Stimulated activated CD8-positive, alpha-beta memory T cell treated with anti-CD3 and anti-CD28 coated beads, Interleukin-2, amount 100 ng/mL, for 1 hour (primary cell): ENCODE data around the gene MACF1.

Experiments used
- DNase-seq, 2 donors: peaks; one replicate each; pipeline ENCODE4 v3.0.0-alpha.2; 2020; ENCODE audit warnings: low read depth in 2 of 2

The MACF1 gene

DNA sequence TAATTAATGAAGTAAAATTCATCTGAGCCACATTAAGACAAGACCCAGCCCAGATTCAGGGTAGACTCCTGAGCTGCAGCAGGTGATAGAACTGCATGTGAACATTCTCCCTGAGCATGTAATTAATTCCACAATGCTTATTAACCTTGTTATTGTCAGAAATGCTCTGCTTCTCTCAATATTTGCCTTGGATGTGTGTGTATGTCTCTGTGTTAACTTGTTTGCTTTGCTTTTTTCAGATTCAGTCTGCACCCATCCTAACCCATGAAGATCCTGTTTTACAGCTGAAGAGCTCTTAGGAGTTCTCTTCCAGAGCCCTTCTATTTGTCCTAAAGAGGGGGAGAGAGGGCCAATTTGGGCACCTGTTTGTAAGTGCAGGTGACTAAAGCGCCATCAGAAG lies 143.8 kb downstream of the MACF1 start:
- DNase-seq: no peak

DNA sequence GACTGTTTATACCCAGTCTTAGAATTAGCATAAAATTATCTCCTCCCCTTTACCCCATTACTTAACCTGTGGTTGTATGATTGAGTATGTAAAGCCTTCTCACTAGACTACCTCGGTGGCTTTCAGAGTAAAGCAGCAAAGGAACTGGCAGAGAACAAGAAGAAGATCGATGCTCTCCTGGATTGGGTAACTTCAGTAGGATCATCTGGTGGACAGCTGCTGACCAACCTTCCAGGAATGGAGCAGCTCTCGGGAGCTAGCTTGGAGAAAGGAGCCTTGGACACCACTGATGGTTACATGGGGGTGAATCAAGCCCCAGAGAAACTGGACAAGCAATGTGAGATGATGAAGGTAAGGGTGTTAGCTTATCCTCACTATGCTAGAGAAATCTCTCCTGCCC lies 148.4 kb downstream of the MACF1 start:
- DNase-seq: no peak

DNA sequence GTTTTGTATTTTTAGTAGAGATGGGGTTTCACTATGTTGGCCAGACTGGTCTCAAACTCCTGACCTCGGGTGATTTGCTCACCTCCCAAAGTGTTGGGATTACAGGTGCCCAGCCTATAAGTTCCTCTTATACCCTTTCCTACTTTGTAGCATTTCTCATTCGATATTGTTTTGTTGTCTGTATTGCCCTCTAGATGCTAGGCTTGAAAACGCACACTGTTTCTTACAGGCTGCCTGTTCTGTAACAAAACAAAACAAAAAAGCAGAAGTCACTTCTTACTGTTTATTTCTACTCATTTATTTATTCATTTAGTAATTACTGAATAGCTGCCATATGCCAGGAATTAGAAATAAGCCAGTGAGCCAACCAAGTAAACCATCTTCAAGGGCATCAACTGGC lies 150.1 kb downstream of the MACF1 start:
- DNase-seq: no peak

DNA sequence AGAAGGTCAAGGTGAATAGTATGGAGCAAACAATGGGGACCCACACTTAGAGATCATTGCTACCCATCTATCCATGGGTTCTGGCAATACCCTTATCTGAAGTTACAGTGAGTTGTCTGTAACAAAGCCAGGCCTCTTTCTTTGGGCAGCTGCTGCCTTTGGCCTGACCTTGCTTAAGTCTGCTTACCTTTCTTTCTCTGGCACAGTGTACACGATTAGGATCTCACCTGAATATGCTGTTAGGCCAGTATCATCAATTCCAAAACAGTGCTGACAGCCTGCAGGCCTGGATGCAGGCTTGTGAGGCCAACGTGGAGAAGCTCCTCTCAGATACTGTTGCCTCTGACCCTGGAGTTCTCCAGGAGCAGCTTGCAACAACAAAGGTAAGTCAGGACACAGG lies 154.0 kb downstream of the MACF1 start:
- no peak for DNase-seq

DNA sequence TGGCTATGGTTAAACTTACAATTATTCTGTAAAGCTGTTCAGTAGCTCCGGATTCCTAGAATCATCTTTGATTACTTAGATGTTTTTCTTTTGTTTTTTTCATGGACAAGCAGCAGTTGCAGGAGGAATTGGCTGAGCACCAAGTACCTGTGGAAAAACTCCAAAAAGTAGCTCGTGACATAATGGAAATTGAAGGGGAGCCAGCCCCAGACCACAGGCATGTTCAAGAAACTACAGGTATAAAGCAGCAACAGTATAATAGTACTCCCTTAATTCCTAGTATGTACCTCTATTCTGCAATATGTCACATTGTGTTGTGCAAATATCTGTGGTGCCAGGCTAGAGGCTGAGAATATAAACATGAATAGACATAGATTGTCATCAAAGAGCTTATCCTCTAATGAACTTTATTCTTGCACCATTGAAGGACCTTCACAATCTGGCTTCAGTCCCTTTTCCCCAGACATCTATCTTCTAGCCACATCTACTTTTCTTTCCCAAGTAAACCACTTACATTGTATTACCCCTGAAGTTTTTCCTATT lies 154.6 kb downstream of the MACF1 start:
- no peak for DNase-seq

DNA sequence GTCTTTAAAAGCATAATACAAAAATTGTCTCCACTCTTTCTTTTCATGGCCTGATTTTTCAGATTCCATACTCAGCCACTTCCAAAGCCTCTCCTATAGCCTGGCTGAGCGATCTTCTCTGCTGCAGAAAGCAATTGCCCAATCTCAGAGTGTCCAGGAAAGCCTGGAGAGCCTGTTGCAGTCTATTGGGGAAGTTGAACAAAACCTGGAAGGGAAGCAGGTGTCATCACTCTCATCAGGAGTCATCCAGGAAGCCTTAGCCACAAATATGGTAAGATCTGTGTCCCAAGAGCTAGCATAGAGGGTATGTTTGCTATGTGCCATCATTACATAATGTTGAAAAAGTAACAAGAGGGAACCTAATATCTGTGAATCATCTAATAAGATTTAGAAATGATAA lies 156.2 kb downstream of the MACF1 start:
- no peak for DNase-seq

DNA sequence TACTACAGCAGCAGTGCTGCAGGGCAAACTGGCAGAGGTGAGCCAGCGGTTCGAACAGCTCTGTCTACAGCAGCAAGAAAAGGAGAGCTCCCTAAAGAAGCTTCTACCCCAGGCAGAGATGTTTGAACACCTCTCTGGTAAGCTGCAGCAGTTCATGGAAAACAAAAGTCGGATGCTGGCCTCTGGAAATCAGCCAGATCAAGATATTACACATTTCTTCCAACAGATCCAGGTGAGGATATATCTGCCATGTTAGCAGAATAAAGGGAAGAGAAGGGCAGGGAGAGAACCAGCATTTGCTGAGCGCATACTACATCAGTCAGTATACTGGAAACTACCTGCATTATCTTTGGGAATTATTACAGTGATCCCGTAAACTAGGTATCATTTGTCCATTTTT lies 157.0 kb downstream of the MACF1 start:
- DNase-seq: no peak

DNA sequence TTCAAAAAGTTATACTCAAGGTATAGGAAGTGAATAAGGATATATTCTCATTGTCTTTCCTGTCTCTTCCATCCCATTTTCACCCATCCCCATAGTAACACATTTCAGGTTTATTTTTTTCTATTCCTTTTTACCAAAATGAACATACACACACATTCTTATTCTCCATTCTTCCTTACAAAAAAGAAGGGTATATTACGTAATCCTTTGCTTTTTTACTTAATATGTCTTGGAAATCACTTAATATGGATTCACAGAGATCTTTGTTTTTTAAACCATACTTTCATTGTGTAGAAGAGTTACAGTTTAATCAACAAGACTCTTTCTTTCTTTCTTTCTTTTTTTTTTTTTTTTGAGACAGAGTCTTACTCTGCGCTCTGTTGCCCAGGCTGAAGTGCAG lies 158.8 kb downstream of the MACF1 start:
- no peak for DNase-seq

DNA sequence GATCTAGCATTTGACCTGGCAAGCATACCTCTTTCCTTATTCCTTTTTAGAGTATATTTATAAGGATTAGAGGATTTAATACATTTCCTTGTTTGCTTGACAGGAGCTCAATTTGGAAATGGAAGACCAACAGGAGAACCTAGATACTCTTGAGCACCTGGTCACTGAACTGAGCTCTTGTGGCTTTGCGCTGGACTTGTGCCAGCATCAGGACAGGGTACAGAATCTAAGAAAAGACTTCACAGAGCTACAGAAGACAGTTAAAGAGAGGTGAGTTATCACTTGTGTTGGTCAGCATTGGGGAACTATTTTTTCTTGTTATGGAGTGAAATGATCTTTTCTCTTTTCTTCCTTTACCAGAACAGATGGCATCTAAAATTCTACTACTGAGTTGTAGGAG lies 163.6 kb downstream of the MACF1 start:
- DNase-seq: no peak

DNA sequence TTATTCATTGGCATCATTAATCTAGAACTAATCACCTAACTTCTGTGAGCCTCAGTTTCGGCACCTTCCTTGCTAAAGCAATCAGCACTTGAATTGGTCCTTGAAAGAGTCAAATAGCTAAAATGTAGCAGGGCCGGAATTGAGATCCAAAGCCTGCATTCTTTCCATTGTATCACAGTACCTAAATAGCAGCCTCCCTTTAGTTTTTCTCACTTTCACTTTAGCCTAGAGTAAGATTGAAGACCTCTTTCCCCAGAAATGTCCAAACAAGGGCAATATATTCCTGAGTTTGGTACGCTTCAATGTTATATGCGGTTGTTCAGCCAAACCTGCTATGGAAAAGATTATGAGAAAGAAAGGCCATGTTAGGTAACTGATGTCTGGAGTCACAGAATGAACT lies 165.1 kb downstream of the MACF1 start:
- DNase-seq: no peak

DNA sequence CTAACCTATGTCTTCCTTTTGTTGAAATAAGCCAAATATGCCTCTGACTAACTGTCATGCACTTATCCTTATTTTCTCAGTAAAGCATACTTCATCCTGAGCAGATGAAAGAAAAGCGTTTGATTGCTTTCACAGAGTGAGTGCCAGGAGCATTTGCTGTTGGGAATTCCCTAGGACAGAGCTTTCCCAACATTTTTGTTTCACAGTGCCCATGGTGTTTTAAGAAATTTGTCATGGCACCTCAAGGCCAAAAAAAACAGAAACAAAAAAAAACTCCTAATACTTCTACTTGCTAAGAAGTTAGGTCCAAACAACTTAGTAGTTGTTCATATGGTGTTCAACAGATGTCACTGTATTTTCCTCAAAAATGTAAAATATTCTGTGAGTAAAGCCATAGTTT lies 166.1 kb downstream of the MACF1 start:
- DNase-seq: no peak

DNA sequence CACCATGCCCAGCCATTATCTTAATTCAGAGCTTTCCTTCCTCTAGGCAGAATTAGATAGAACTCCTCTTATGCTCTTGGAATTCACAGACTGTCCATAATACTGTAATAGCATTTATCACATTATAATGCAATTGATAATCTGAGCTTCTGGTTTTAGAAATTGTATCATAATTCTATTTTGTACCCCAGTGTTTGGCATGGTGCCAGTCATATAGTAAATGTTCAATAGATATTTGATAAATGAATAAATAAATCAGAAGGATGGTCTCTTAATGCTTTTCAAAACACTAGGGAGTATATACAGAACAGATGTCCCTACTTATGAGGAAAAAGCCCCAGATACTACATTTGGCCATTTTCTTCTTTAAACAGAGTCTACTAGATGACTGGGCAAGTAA lies 167.6 kb downstream of the MACF1 start:
- no peak for DNase-seq

DNA sequence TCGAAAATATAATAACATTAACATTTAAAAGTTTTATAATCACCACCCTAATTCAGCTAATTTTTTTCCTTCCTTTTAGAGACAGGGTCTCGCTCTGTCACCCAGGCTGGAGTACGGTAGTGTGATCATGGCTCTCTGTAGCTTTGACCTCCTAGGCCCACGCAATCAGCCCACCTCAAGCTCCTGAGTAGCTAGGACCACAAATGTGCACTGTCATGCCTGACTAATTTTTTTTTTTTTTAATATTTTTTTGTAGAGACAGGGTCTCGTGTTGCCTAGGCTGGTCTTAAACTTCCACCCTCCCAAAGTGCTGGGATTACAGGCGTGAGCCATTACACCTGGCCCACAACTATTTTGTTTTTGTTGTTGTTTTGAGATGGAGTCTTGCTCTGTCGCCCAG lies 172.2 kb downstream of the MACF1 start:
- no peak for DNase-seq

DNA sequence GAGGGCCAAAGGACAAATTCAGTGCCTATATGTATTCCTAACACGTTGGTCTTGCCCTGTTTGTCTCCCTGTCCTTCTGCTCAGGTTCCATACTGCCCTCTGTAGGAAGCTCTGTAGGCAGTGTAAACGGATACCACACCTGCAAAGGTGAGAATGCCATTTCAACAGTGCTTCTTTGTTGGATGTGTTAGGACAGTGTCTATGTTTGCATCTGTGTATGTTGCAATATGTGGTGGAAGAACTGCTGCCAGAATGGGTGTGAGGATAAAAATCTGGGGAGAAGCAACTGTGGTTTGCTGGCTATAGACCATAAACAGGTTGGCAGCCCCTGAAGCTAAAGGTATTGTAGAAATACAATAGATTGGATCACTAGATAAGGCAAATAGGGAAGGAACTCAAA lies 173.9 kb downstream of the MACF1 start:
- DNase-seq: no peak

DNA sequence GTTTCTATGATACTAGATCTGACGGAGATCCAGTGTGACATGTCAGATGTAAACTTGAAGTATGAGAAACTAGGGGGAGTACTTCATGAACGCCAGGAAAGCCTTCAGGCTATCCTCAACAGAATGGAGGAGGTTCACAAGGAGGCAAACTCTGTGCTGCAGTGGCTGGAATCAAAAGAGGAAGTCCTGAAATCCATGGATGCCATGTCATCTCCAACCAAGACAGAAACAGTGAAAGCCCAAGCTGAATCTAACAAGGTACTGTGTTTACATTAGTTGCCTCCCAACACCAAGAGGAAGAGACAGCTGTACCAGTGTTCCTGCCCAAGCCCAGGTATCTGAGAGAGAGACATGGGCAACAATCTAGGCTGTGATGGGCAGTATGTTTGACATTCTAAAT lies 174.7 kb downstream of the MACF1 start:
- DNase-seq: no peak

DNA sequence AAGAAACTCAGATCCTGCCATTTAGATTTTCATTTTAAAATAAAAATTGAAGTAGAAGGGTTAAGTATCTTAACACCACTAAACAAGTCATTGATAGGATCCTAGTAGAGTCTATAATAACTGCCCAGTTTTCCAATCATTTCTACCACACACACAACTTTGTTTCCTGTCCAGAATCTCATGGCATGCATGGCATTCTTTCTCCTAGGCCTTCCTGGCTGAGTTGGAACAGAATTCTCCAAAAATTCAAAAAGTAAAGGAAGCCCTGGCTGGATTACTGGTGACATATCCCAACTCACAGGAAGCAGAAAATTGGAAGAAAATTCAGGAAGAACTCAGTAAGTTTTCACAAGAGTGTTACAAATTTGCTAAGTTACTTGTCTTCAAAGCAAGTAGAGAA lies 175.5 kb downstream of the MACF1 start:
- DNase-seq: no peak

DNA sequence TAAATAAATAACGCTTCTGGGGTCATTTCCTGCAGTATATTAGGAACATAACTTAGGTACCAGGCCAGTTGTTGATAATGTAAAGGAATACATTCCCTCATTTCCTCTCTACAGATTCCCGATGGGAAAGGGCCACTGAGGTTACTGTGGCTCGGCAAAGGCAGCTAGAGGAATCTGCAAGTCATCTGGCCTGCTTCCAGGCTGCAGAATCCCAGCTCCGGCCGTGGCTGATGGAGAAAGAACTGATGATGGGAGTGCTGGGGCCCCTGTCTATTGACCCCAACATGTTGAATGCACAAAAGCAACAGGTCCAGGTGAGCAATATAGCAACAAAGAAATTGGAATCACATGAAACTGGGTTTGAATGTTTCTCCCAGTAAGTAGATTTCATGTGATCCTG lies 177.3 kb downstream of the MACF1 start:
- no peak for DNase-seq

DNA sequence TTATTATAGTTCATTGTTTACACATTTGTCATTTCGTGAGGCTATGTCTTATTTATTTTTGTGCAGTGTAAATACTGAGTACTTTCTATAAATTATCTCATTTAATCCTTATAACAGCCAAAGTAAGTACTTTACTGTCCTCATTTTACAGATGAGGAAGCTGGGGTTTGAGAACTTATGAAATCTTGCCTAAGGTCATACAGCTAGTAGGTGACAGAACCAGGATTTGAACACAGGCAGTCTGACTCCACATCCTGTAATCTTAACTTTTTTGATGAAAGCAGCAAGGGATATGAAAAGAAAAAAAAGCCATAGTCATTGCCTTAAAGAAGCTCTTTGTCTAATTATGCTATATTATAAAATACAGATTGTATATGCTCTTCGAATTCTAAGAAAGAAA lies 179.8 kb downstream of the MACF1 start:
- no peak for DNase-seq

DNA sequence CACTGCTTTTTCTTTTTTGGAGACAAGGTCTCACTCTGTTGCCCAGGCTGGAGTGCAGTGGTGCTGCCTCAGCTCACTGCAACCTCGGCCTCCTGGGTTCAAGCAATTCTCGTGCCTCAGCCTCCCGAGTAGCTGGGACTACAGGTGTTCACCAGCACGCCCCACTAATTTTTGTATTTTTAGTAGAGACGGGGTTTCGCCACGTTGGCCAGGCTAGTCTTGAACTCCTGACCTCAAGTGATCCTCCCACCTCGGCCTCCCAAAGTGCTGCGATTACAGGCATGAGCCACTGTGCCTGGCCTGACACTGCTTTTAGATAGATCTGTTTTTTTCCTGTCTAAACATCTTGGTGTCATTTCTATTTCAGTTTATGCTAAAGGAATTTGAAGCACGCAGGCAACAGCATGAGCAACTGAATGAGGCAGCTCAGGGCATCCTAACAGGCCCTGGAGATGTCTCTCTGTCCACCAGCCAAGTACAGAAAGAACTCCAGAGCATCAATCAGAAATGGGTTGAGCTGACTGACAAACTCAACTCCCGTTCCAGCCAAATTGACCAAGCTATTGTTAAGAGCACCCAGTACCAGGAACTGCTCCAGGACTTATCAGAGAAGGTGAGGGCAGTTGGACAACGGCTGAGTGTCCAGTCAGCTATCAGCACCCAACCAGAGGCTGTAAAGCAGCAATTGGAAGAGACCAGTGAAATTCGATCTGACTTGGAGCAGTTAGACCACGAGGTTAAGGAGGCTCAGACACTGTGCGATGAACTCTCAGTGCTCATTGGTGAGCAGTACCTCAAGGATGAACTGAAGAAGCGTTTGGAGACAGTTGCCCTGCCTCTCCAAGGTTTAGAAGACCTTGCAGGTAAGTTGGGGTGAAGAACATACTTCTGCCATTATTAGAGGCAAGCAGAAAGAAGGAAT lies 180.8 kb downstream of the MACF1 start:
- DNase-seq: no peak

DNA sequence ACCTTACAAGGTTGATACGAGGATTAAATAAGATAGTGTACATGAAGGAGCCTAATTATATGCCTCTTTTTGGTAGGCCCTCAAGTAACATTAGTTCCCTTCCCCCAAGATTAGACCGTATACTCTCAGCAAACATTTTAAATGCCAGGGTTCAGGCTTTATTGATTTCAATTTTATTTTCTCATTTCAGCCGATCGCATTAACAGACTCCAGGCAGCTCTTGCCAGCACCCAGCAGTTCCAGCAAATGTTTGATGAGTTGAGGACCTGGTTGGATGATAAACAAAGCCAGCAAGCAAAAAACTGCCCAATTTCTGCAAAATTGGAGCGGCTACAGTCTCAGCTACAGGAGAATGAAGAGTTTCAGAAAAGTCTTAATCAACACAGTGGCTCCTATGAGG lies 182.5 kb downstream of the MACF1 start:
- no peak for DNase-seq

DNA sequence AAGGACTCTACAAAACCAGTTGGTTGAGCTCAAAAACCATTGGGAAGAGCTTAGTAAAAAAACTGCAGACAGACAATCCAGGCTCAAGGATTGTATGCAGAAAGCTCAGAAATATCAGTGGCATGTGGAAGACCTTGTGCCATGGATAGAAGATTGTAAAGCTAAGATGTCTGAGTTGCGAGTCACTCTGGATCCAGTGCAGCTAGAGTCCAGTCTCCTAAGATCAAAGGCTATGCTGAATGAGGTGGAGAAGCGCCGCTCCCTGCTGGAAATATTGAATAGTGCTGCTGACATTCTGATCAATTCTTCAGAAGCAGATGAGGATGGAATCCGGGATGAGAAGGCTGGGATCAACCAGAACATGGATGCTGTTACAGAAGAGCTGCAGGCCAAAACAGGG lies 183.0 kb downstream of the MACF1 start:
- DNase-seq: no peak

DNA sequence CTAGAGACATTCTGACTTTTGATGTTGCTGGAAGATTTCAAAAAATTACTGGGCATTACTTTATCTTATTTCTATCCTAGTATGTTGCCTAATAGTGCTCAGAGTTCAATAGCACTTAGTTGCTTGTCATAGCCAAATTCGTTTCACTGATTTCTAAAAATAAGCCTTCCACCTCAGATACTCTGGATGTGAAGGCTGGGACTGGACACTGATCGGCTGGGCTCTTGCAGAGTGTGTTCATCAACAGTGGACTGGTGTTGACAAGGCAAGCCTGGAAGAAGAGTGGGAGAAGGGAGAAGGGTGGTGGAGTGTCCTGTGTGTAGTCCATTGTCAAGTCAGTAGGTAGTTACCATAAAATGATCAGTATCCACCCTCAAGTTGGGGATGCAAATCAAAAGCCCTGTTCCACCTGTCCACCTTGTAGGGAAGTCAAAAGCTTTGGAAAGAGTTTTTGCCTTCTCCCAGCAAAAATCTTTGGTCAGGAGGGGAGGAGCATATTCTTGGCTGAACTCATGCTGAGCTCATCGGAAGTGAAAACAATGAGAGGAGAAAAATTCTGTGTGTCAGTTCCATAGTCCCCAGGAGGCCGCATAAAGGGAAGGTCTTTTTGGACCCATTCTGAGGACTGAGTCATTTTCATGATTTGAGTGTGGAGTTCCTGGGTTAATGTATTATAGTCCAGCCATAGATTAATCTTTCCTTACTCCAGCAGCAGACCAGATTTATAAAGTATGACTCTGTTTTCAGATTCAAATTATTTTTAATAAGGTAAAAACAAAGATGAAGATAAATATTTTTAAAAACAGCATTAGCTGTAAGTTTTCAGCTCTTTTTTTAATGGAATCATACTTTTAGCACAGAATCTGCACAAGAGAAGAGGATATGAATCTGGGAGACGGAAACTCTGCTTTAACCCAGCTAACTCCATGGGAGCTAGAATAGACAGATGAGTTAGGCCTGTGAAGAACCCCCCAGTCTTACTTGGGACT lies 187.5 kb downstream of the MACF1 start:
- no peak for DNase-seq
